Measurements from ENCODE around the gene PPP1CC.
"Not testable (repeated sequence)": the region's sequence is repeated elsewhere in the genome, so short reads cannot be mapped to it uniquely, and the experiment has no call there.

The PPP1CC gene

GRCh38 chr12:110726028-110726427 lies 16.7 kb downstream of the PPP1CC start:
- TF ChIP-seq GATA1 (IDR thresholded peaks at IDR 0.05; ENCODE audit: low read depth, low read length): no peak
- TF ChIP-seq POLR2A (IDR thresholded peaks at IDR 0.05; ENCODE audit: low read length): no peak
- DNase-seq: no peak

DNA sequence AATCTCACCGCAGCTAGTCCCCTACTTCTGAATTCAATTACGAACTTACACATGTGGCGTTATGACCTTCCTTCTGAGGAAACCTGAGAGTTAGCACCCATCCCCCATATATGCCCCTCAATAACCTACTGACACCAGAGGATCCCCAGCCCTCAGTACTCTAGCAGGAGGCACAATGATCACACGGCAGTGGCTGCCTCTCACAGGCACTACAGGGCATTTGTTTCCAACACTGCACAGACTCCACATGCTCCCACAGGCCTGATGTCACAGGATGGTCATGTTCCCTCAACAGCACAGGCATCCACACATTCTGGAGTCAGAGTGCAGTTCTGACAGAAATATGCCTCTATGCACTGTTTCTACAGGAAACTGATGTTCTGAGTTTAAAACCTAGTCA lies 17.4 kb downstream of the PPP1CC start:
- TF ChIP-seq POLR2A (IDR thresholded peaks at IDR 0.05; ENCODE audit: low read length) (no peak), GATA1 (IDR thresholded peaks at IDR 0.05; ENCODE audit: low read depth, low read length) (no peak)
- no peak for DNase-seq

DNA sequence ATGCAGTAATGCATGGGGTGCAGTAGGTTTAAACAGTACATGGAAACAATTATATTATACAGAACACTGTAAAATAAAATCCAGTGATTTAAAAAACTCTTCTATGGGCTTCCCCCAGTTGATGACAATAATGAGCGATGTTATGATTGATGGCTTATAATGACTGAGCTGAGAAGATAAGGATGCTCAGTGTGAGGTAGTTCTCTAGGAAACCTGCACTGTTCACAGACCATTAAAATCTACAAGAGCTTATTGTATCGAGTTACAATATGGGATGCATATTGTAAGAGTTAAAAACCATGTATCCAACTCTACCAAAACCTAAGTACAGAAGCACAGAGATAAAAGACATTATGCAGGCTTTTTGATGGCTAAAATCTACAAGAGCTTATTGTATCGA lies 19.8 kb downstream of the PPP1CC start:
- DNase-seq: not testable (repeated sequence)

DNA sequence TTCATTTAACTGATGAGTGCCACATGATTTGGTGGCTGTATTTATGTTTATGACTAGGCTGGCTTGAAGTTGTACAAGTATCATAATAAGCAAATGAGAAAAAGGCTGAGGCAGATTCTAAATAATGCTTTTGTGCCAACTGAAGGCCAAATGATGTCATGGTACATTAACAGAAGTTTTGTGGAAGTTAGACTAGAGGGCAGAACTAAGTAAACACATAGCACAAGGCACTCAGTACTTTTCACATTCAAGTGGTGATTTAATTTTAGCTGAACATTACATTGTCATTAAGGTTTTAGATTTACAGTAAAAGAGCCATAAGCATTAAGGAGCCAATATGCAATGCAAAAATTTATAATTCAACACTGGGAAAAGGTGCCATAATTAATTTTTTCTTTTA lies 21.1 kb downstream of the PPP1CC start:
- DNase-seq: no peak
- TF ChIP-seq POLR2A (IDR thresholded peaks at IDR 0.05; ENCODE audit: low read length): no peak
- no peak for TF ChIP-seq GATA1 (IDR thresholded peaks at IDR 0.05; ENCODE audit: low read depth, low read length)

- TF ChIP-seq POLR2A (IDR thresholded peaks at IDR 0.05; ENCODE audit: low read length) (no peak), GATA1 (IDR thresholded peaks at IDR 0.05; ENCODE audit: low read depth, low read length) (no peak)
- no peak for DNase-seq
These were observed 22.2 kb downstream of the PPP1CC start for GRCh38 chr12:110720516-110720915.

GRCh38 chr12:110718222-110718908 lies 24.3 kb downstream of the PPP1CC start:
- no peak for DNase-seq
- TF ChIP-seq GATA1 (IDR thresholded peaks at IDR 0.05; ENCODE audit: low read depth, low read length) (no peak), POLR2A (IDR thresholded peaks at IDR 0.05; ENCODE audit: low read length) (no peak)

DNA sequence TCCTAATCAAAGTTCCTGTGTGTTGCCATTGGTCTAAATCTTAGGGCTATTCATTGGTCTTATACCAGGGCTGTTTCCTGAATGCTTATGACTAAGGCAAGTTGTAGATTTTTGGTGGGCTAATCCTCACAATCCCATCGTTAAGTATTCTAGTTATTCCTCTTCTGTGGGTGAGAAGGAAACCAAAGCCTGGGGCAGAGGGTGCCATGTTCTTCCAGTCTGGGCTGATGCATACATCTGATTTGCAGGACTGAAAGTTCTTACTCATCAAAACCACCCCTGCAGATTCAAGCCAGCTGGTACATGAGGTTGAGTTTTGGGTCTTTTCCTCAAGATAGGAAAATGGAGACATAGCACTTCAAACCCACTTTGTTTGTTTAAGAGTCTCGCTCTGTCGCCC lies 25.7 kb downstream of the PPP1CC start:
- TF ChIP-seq GATA1 (IDR thresholded peaks at IDR 0.05; ENCODE audit: low read depth, low read length): no peak
- no peak for DNase-seq

- TF ChIP-seq POLR2A (IDR thresholded peaks at IDR 0.05; ENCODE audit: low read length) (no peak), GATA1 (IDR thresholded peaks at IDR 0.05; ENCODE audit: low read depth, low read length) (no peak)
- DNase-seq: no peak
These were observed 33.8 kb downstream of the PPP1CC start for GRCh38 chr12:110708917-110709316.

- no peak for DNase-seq
- TF ChIP-seq GATA1 (IDR thresholded peaks at IDR 0.05; ENCODE audit: low read depth, low read length) (no peak), POLR2A (IDR thresholded peaks at IDR 0.05; ENCODE audit: low read length) (no peak)
These were observed 37.4 kb downstream of the PPP1CC start for GRCh38 chr12:110705309-110705708.

DNA sequence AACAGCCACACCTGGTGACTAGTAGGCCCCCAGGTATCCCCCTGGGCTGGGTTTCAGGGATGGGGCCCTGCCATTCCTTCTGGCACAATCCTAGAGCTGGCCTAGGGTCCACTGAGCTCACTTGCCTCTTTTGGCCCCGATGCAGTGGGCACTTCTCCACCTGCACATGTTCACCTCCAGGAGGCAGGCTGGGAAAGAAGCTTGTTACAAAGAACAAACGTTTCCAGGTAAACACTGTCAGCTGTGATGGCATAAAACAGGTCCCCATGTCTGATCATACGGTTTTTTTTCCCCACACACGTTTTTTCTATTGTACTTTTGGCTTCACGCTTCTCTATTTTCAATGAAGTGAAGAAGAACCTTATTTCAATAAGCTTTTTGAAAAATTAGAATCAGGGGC lies 37.9 kb downstream of the PPP1CC start:
- no peak for TF ChIP-seq GATA1 (IDR thresholded peaks at IDR 0.05; ENCODE audit: low read depth, low read length)
- no peak for DNase-seq

- no peak for DNase-seq
- TF ChIP-seq GATA1 (IDR thresholded peaks at IDR 0.05; ENCODE audit: low read depth, low read length) (no peak), POLR2A (IDR thresholded peaks at IDR 0.05; ENCODE audit: low read length) (no peak)
These were observed 38.5 kb downstream of the PPP1CC start for GRCh38 chr12:110704231-110704630.

- TF ChIP-seq GATA1 (IDR thresholded peaks at IDR 0.05; ENCODE audit: low read depth, low read length): no peak
- TF ChIP-seq POLR2A (IDR thresholded peaks at IDR 0.05; ENCODE audit: low read length): no peak
- DNase-seq: no peak
These were observed 40.6 kb downstream of the PPP1CC start for GRCh38 chr12:110702081-110702480.

DNA sequence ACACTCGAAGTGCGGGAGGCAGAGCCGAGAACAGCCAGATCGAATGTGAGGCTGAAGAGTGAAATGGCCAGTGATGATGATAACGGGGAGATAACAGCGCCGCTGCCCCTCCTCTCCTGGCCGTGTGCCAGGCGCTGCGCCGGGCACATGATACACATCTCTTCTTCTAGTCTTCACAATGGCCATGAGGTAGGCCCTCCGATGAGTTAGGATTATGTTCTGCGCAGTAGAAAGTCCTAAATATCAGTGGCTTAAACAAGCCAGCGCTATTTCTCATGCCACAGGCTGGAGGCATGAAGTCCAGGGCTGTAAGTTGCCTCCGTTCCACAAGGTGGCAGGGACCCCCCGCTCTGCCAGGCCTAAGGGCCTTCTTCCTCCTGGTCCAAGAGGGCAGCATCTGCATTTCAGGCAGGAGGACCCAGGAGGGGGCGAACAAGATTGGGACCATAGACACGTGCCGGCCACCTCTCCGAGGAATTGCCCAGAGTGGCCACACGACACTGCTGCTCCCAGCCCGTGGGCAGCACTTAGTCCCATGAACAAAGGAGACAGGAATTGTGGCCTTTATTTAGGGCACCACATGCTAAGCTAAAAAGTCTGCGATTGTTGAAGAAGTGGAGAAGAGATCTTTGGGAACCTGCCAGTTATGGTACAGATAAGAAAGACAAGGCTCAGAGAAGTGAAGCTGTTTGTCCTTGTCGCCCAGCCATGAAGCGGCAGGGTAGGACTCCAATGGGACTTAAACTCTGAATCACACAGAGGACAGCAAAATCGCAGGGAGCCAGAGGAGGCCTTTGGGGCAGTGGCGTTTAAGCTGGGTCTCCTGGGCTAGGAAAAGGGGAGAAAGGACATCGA lies 42.9 kb downstream of the PPP1CC start:
- TF ChIP-seq POLR2A (IDR thresholded peaks at IDR 0.05; ENCODE audit: low read length) (no peak), GATA1 (IDR thresholded peaks at IDR 0.05; ENCODE audit: low read depth, low read length) (no peak)
- DNase-seq: peak; percentile 20 to 48

DNA sequence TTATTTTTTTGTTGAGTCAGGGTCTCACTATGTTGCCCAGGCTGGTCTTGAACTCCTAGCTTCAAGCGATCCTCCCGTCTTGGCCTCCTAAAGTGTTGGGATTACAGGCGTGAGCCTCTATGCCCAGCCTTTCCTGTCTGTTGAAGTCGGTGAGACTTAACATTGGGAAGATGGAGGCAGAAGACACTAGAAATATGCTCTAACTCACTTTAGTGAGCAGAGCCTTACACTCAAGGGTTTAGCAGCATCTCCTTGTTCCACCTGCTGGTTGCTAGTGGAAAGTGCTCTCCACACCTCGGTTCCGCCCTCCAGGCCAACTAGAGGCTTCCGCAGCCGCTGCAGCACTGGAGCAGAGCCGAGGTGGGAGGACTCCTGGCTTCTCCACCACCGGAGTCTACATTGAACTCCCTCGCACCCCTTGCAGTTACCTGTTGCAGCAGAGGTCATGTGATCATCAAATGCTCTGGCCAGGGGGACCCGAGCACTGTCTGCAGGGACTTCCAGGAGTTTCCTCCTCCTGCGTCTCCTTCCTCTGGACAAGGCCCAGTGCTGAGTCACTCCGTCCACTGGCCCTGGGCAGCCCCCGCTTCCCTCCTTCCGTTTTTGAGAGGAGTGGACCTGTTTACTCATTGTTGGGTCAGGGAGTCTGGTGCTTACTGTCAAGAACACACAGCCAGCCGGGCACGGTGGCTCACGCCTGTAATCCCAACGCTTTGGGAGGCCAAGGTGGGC lies 44.4 kb downstream of the PPP1CC start:
- DNase-seq: peak; percentile 70 to 73
- TF ChIP-seq POLR2A (IDR thresholded peaks at IDR 0.05; ENCODE audit: low read length) (no peak), GATA1 (IDR thresholded peaks at IDR 0.05; ENCODE audit: low read depth, low read length) (no peak)
